ENCODE data around the gene PBX3. TPM values are rescaled to one million over a fixed set of nuclear protein-coding genes. Genes with fewer than 3 reads are reported as not detected.

The PBX3 gene
- total RNA-seq, 1 donor from 2014 or later: 71.6 TPM

- DNase-seq (ENCODE audit: low read depth, low spot score): no peak
- H3K36me3 Mint-ChIP-seq (ENCODE audit: low read depth): no peaks in the 10 kb centered on the region
- H3K4me1 Mint-ChIP-seq: peaks cover 31% of the 10 kb centered on the region
- H3K4me3 Mint-ChIP-seq: no peak overlapping the region
- H3K9me3 Mint-ChIP-seq: no peaks in the 10 kb centered on the region
- no peaks in the 10 kb centered on the region for H3K27me3 Mint-ChIP-seq (ENCODE audit: low read depth)
- TF ChIP-seq CTCF (conservative IDR thresholded peaks at IDR 0.05): no peak
- no peak overlapping the region for H3K27ac Mint-ChIP-seq (ENCODE audit: unreplicated experiment)
Observed at GRCh38 chr9:125914411-125914810, 167.2 kb downstream of the PBX3 start.

GRCh38 chr9:125915606-125916005 is 168.4 kb downstream of the PBX3 start:
- Mint-ChIP-seq H3K27me3 (ENCODE audit: low read depth) (no peaks in the 10 kb centered on the region), H3K27ac (ENCODE audit: unreplicated experiment) (no peak overlapping the region), H3K9me3 (no peaks in the 10 kb centered on the region), H3K4me3 (no peak overlapping the region), H3K4me1 (peaks cover 19% of the 10 kb centered on the region), H3K36me3 (ENCODE audit: low read depth) (no peaks in the 10 kb centered on the region)
- no peak for DNase-seq (ENCODE audit: low read depth, low spot score)
- no peak for TF ChIP-seq CTCF (conservative IDR thresholded peaks at IDR 0.05)

GRCh38 chr9:125919565-125919964 is 172.4 kb downstream of the PBX3 start:
- Mint-ChIP-seq H3K27me3 (ENCODE audit: low read depth) (no peaks in the 10 kb centered on the region), H3K27ac (ENCODE audit: unreplicated experiment) (no peak overlapping the region), H3K4me1 (no peaks in the 10 kb centered on the region)

GRCh38 chr9:125920402-125920801 is 173.2 kb downstream of the PBX3 start:
- DNase-seq (ENCODE audit: low read depth, low spot score): no peak
- TF ChIP-seq CTCF (conservative IDR thresholded peaks at IDR 0.05): no peak
- Mint-ChIP-seq H3K9me3 (no peaks in the 10 kb centered on the region), H3K4me3 (no peak overlapping the region), H3K27me3 (ENCODE audit: low read depth) (no peaks in the 10 kb centered on the region), H3K27ac (ENCODE audit: unreplicated experiment) (no peak overlapping the region), H3K4me1 (no peaks in the 10 kb centered on the region), H3K36me3 (ENCODE audit: low read depth) (no peaks in the 10 kb centered on the region)

More at GRCh38 chr9:125919565-125919964, 172.4 kb downstream of the PBX3 start:
- Mint-ChIP-seq H3K4me3 (no peak overlapping the region), H3K9me3 (no peaks in the 10 kb centered on the region), H3K36me3 (ENCODE audit: low read depth) (no peaks in the 10 kb centered on the region)
- TF ChIP-seq CTCF (conservative IDR thresholded peaks at IDR 0.05): no peak
- no peak for DNase-seq (ENCODE audit: low read depth, low spot score)

- Mint-ChIP-seq H3K27me3 (ENCODE audit: low read depth) (no peaks in the 10 kb centered on the region), H3K27ac (ENCODE audit: unreplicated experiment) (no peak overlapping the region), H3K36me3 (ENCODE audit: low read depth) (no peaks in the 10 kb centered on the region), H3K4me1 (no peaks in the 10 kb centered on the region), H3K9me3 (no peaks in the 10 kb centered on the region), H3K4me3 (no peak overlapping the region)
- DNase-seq (ENCODE audit: low read depth, low spot score): no peak
- TF ChIP-seq CTCF (conservative IDR thresholded peaks at IDR 0.05): no peak
Observed at GRCh38 chr9:125922854-125923253, 175.7 kb downstream of the PBX3 start.

- Mint-ChIP-seq H3K4me1 (no peaks in the 10 kb centered on the region), H3K9me3 (no peaks in the 10 kb centered on the region), H3K4me3 (no peak overlapping the region), H3K27ac (ENCODE audit: unreplicated experiment) (no peak overlapping the region), H3K36me3 (ENCODE audit: low read depth) (no peaks in the 10 kb centered on the region), H3K27me3 (ENCODE audit: low read depth) (no peaks in the 10 kb centered on the region)
- no peak for DNase-seq (ENCODE audit: low read depth, low spot score)
- TF ChIP-seq CTCF (conservative IDR thresholded peaks at IDR 0.05): no peak
Observed at GRCh38 chr9:125924351-125924750, 177.2 kb downstream of the PBX3 start.
